ENCODE results near the gene PIP5K1C.

Gene PIP5K1C

GRCh38 chr19:3738477-3739220 lies 38.4 kb upstream of the PIP5K1C start:
- no peak for TF ChIP-seq ZFX (IDR thresholded peaks at IDR 0.05; ENCODE audit: borderline replicate concordance)
- TF ChIP-seq, protein P1, sequence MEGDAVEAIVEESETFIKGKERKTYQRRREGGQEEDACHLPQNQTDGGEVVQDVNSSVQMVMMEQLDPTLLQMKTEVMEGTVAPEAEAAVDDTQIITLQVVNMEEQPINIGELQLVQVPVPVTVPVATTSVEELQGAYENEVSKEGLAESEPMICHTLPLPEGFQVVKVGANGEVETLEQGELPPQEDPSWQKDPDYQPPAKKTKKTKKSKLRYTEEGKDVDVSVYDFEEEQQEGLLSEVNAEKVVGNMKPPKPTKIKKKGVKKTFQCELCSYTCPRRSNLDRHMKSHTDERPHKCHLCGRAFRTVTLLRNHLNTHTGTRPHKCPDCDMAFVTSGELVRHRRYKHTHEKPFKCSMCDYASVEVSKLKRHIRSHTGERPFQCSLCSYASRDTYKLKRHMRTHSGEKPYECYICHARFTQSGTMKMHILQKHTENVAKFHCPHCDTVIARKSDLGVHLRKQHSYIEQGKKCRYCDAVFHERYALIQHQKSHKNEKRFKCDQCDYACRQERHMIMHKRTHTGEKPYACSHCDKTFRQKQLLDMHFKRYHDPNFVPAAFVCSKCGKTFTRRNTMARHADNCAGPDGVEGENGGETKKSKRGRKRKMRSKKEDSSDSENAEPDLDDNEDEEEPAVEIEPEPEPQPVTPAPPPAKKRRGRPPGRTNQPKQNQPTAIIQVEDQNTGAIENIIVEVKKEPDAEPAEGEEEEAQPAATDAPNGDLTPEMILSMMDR (IDR thresholded peaks at IDR 0.05), result no peak

GRCh38 chr19:3737487-3738205 lies 37.4 kb upstream of the PIP5K1C start:
- TF ChIP-seq, protein P1 (IDR thresholded peaks at IDR 0.05), result no peak
- no peak for TF ChIP-seq ZFX (IDR thresholded peaks at IDR 0.05; ENCODE audit: borderline replicate concordance)
- no peak overlapping the region for H3K27ac ChIP-seq

More at GRCh38 chr19:3738477-3739220, 38.4 kb upstream of the PIP5K1C start:
- no peak overlapping the region for H3K27ac ChIP-seq

- TF ChIP-seq ZFX (IDR thresholded peaks at IDR 0.05; ENCODE audit: borderline replicate concordance), result no peak
- TF ChIP-seq, protein P1 (IDR thresholded peaks at IDR 0.05), result no peak
- H3K27ac ChIP-seq, result no peak overlapping the region
Observed at GRCh38 chr19:3736106-3736724, 35.9 kb upstream of the PIP5K1C start.

DNA sequence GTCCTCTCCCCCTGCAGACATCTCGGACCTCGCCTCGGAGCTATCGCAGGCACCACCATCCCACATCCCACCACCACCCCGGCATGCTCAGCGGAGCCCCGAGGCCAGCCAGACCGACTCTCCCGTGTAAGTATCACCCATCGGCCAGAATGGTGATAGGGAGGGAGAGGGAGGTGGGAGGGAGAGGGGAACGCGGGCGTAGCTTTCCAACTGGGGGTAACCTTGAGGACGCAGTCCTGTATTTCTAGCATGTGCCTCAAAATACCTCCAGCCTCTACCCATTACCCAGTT lies 34.0 kb upstream of the PIP5K1C start:
- H3K27ac ChIP-seq, result no peak overlapping the region
- TF ChIP-seq ZFX (IDR thresholded peaks at IDR 0.05; ENCODE audit: borderline replicate concordance), result no peak
- TF ChIP-seq, protein P1 (IDR thresholded peaks at IDR 0.05), result no peak

- H3K27ac ChIP-seq, result no peak overlapping the region
- no peak for TF ChIP-seq ZFX (IDR thresholded peaks at IDR 0.05; ENCODE audit: borderline replicate concordance)
- TF ChIP-seq, protein P1 (IDR thresholded peaks at IDR 0.05), result no peak
Observed at GRCh38 chr19:3733549-3734309, 33.5 kb upstream of the PIP5K1C start.

DNA sequence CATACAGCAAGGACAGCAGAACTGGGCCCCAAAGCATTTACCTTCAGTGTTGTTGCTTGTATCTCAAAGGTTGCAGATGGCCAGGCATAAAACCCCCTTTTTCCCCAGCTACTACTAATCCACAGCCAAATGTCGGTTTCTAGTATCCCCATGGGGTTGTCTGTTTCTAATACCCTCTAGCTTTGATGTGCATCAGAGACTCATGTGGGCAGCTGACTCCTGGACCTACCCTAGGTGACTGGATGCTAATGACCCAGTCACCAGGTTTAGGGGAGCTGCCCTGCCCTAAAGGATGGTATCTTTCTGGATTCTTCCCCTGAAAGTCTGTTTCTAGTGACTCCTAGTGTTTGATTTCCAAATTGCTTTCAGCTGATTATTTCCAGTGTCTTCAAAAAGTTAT lies 31.8 kb upstream of the PIP5K1C start:
- no peak for TF ChIP-seq ZFX (IDR thresholded peaks at IDR 0.05; ENCODE audit: borderline replicate concordance)
- TF ChIP-seq, protein P1 (IDR thresholded peaks at IDR 0.05), result no peak
- H3K27ac ChIP-seq, result no peak overlapping the region

Measured in 22Rv1 (cell line).